Fibroblast of lung (primary cell): ENCODE measurements around the gene DUS2. TPM values are rescaled to one million over a fixed set of nuclear protein-coding genes. Genes with fewer than 3 reads are reported as not detected.

ENCODE experiments used
- DNase-seq, 2 donors: peaks; one replicate each; pipeline versions ENCODE4 v3.0.0 to v3.0.0-alpha.2; 2010; ENCODE audit warnings: low read depth in 2 of 2
- H2AFZ ChIP-seq: 2 replicates; pipeline ENCODE4 v1.5.1; 2012; ENCODE audit warnings: low read length, control low read depth, inconsistent platforms
- H3K27ac ChIP-seq: 2 replicates; pipeline ENCODE4 v1.5.1; 2011; ENCODE audit warnings: low read length, control low read depth; ENCODE audit not compliant: insufficient read depth
- H3K27me3 ChIP-seq: 2 replicates; pipeline ENCODE4 v1.5.1; 2011; ENCODE audit warnings: mild to moderate bottlenecking, low read length; ENCODE audit not compliant: control insufficient read depth, insufficient read depth
- H3K36me3 ChIP-seq: 2 replicates; pipeline ENCODE4 v1.5.1; 2011; ENCODE audit warnings: low read length; ENCODE audit not compliant: control insufficient read depth, insufficient read depth
- H3K4me1 ChIP-seq: 2 replicates; pipeline ENCODE4 v1.5.1; 2011; ENCODE audit warnings: low read length; ENCODE audit not compliant: control insufficient read depth, insufficient read depth; ENCODE audit errors: extremely low read depth
- H3K4me2 ChIP-seq: 2 replicates; pipeline ENCODE4 v1.5.1; 2011; ENCODE audit warnings: low read length, control low read depth; ENCODE audit not compliant: insufficient read depth; ENCODE audit errors: extremely low read depth
- H3K4me3 ChIP-seq, 4 experiments: fragments of 200-600 bp in 1 of 4; sonication (generic) in 1 of 4; replicated peaks in 1 of 4; 2 replicates each; pipeline ENCODE4 v1.5.1; 2011 to 2016; ENCODE audit warnings: low read length in 4 of 4, low read depth in 3 of 4, mild to moderate bottlenecking in 3 of 4, control low read depth in 2 of 4, inconsistent platforms in 1 of 4, mixed read lengths in 1 of 4; ENCODE audit not compliant: insufficient read depth in 1 of 4; ENCODE audit errors: control extremely low read depth in 1 of 4
- H3K79me2 ChIP-seq: 2 replicates; pipeline ENCODE4 v1.5.1; 2012; ENCODE audit warnings: mild to moderate bottlenecking, low read length, inconsistent platforms; ENCODE audit not compliant: control insufficient read depth, insufficient read depth
- H3K9ac ChIP-seq: 2 replicates; pipeline ENCODE4 v1.5.1; 2011; ENCODE audit warnings: mild to moderate bottlenecking, low read length, control low read depth; ENCODE audit not compliant: insufficient read depth
- H3K9me3 ChIP-seq: 2 replicates; pipeline ENCODE4 v1.5.1; 2012; ENCODE audit warnings: low read depth, low read length; ENCODE audit not compliant: control insufficient read depth, insufficient read depth
- H4K20me1 ChIP-seq: 2 replicates; pipeline ENCODE4 v1.5.1; 2011; ENCODE audit warnings: low read length; ENCODE audit not compliant: control insufficient read depth, insufficient read depth; ENCODE audit errors: extremely low read depth
- CTCF ChIP-seq, 2 donors: IDR thresholded peaks in 1 of 2; conservative IDR thresholded peaks in 1 of 2; 1 replicate in 1 of 2; 2 replicates in 1 of 2; pipeline ENCODE4 v1.5.1; 2011 to 2012; ENCODE audit warnings: low read length in 2 of 2, control low read depth in 1 of 2, inconsistent platforms in 1 of 2, low read depth in 1 of 2, mild to moderate bottlenecking in 1 of 2
- EZH2 ChIP-seq: IDR thresholded peaks from 2 replicates; pipeline ENCODE4 v1.5.1; 2012; ENCODE audit warnings: low read length, control low read depth, mild to moderate bottlenecking; ENCODE audit errors: missing control alignments
- polyA plus RNA-seq, 2 donors: library from polyadenylated mRNA; depleted of rRNA in 1 of 2; stranded (reverse) in 1 of 2; unstranded in 1 of 2; fragments of >200 nt; gene quantifications; 2 replicates each; pipeline ENCODE4 v1.2.1, GENCODE V29; 2011 to 2012; ENCODE audit warnings: missing spikeins in 1 of 2
- total RNA-seq: library from RNA; depleted of rRNA; stranded (reverse); fragments of >200 nt; gene quantifications from 2 replicates; pipeline ENCODE4 v1.2.1, GENCODE V29; 2014

DUS2 gene
- total and polyA plus RNA-seq, 2 donors (not counting 1 experiment from before 2014, with no cell fraction given): 10.2 to 16.8 TPM

GRCh38 chr16:67999985-68000384 lies 23.1 kb upstream of the DUS2 start:
- Histone ChIP-seq H3K4me2 (no peak overlapping the region), H3K4me3 (no peak overlapping the region), H3K36me3 (no peaks in the 10 kb centered on the region), H4K20me1 (no peaks in the 10 kb centered on the region), H3K9me3 (no peaks in the 10 kb centered on the region), H3K27ac (no peak overlapping the region), H3K4me1 (no peaks in the 10 kb centered on the region), H2AFZ (no peak overlapping the region), H3K9ac (no peak overlapping the region), H3K79me2 (no peaks in the 10 kb centered on the region), H3K27me3 (no peaks in the 10 kb centered on the region)
- DNase-seq: no peak
- TF ChIP-seq EZH2: no peak

GRCh38 chr16:68000450-68000849 lies 22.6 kb upstream of the DUS2 start:
- Histone ChIP-seq H3K36me3 (no peaks in the 10 kb centered on the region), H3K4me2 (no peak overlapping the region), H3K4me3 (no peak overlapping the region), H3K4me1 (no peaks in the 10 kb centered on the region), H3K27ac (no peak overlapping the region), H3K9ac (no peak overlapping the region), H3K79me2 (no peaks in the 10 kb centered on the region), H3K9me3 (no peaks in the 10 kb centered on the region), H4K20me1 (no peaks in the 10 kb centered on the region), H2AFZ (no peak overlapping the region), H3K27me3 (no peaks in the 10 kb centered on the region)
- no peak for TF ChIP-seq CTCF (conservative IDR thresholded peaks at IDR 0.05 in 1 of 2, IDR thresholded peaks at IDR 0.05 in 1 of 2; ENCODE audit: low read depth in 1 of 2, low read length in 2 of 2)
- no peak for TF ChIP-seq EZH2
- no peak for DNase-seq

GRCh38 chr16:68003031-68003430 lies 20.1 kb upstream of the DUS2 start:
- TF ChIP-seq CTCF (conservative IDR thresholded peaks at IDR 0.05 in 1 of 2, IDR thresholded peaks at IDR 0.05 in 1 of 2; ENCODE audit: low read depth in 1 of 2, low read length in 2 of 2) (no peak), EZH2 (no peak)

More at GRCh38 chr16:68003031-68003430, 20.1 kb upstream of the DUS2 start:
- no peaks in the 10 kb centered on the region for H3K9me3 ChIP-seq
- no peaks in the 10 kb centered on the region for H3K36me3 ChIP-seq
- no peak overlapping the region for H3K27ac ChIP-seq
- H2AFZ ChIP-seq: no peak overlapping the region
- no peaks in the 10 kb centered on the region for H3K27me3 ChIP-seq
- H3K4me3 ChIP-seq: no peak overlapping the region
- no peak for DNase-seq
- H3K9ac ChIP-seq: no peak overlapping the region
- no peaks in the 10 kb centered on the region for H3K4me1 ChIP-seq
- no peaks in the 10 kb centered on the region for H3K79me2 ChIP-seq
- H4K20me1 ChIP-seq: no peaks in the 10 kb centered on the region
- no peak overlapping the region for H3K4me2 ChIP-seq
